ENCODE results near the gene CYB561.

Gene CYB561

GRCh38 chr17:63436523-63437110 lies 9.5 kb downstream of the CYB561 start:
- in situ Hi-C loops (cut with HindIII; ENCODE audit: low sequenced_read_pairs), result loop anchor here (25.0 kb wide), 1 partner anchor 151 kb away; no protein-coding TSS in a partner anchor

GRCh38 chr17:63435681-63436522 lies 10.2 kb downstream of the CYB561 start:
- in situ Hi-C loops (cut with HindIII; ENCODE audit: low sequenced_read_pairs), result loop anchor here (25.0 kb wide), 1 partner anchor 151 kb away; no protein-coding TSS in a partner anchor

GRCh38 chr17:63434951-63435571 lies 11.0 kb downstream of the CYB561 start:
- in situ Hi-C loops (cut with HindIII; ENCODE audit: low sequenced_read_pairs), result loop anchor here (25.0 kb wide), 1 partner anchor 152 kb away; no protein-coding TSS in a partner anchor

DNA sequence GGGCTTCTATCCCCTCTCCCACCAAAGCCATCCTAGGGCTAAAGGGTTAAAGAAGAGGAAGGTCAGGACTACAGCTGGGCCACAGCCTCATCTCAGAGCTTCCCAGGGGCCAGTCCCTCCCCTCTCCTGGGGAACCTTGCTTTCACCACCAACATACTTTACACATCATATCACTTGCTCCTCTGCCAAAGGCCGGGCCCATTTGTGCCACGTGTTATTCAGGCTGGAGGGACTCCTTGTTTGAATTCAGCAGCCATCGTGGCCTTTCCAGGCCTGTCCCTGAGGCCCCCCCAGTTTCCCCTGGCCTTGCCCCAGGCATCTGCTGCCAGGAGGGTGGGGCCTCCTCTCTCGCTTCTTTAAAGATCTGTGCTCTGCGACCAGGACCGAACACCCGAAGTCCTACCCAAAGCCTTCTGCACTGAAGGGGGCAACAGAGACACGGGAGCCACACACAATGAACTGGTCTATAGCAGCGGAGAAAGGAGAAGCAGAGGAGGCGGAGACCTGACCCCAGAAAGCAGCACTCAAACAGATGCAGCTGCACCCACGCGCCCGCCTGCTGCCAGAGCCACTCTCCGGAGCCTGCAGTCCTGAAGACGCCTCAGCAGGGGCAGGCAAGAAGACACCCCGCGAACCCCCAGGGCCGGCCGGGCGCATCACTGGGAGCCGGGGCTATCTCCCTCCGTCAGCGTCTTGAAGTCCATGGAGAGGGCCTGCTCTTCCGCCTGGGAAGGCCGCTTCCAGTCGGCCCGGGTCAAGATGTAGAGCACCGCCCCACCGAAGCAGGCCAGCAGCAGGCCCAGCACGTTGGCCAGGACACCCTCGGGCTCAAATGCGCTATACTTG lies 12.1 kb downstream of the CYB561 start:
- in situ Hi-C loops (cut with HindIII; ENCODE audit: low sequenced_read_pairs), result loop anchor here (25.0 kb wide), 1 partner anchor 153 kb away; no protein-coding TSS in a partner anchor

- in situ Hi-C loops (cut with HindIII; ENCODE audit: low sequenced_read_pairs), result loop anchor here (25.0 kb wide), 1 partner anchor 155 kb away; no protein-coding TSS in a partner anchor
Observed at GRCh38 chr17:63431939-63432804, 13.9 kb downstream of the CYB561 start.

DNA sequence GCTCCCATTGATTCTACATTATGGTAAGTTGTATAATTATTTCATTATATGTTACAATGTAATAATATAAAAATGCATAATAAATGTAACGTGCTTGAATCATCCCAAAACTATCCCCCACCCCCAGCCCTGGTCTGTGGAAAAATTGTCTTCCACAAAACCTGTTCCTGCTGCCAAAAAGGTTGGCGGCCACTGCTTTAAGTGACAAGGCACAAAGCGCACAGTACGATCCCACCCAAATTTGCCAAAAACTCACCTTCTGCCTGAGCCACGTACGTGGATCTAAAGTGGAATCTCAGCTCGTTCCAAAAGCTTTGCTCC lies 14.5 kb downstream of the CYB561 start:
- in situ Hi-C loops (cut with HindIII; ENCODE audit: low sequenced_read_pairs), result loop anchor here (25.0 kb wide), 1 partner anchor 156 kb away; no protein-coding TSS in a partner anchor

GRCh38 chr17:63430223-63430622 lies 15.9 kb downstream of the CYB561 start:
- in situ Hi-C loops (cut with HindIII; ENCODE audit: low sequenced_read_pairs), result loop anchor here (25.0 kb wide), 1 partner anchor 157 kb away; no protein-coding TSS in a partner anchor

GRCh38 chr17:63429766-63430165 lies 16.3 kb downstream of the CYB561 start:
- in situ Hi-C loops (cut with HindIII; ENCODE audit: low sequenced_read_pairs), result loop anchor here (5.0 to 25.0 kb wide), 2 partner anchors 53 to 158 kb away; no protein-coding TSS in a partner anchor

DNA sequence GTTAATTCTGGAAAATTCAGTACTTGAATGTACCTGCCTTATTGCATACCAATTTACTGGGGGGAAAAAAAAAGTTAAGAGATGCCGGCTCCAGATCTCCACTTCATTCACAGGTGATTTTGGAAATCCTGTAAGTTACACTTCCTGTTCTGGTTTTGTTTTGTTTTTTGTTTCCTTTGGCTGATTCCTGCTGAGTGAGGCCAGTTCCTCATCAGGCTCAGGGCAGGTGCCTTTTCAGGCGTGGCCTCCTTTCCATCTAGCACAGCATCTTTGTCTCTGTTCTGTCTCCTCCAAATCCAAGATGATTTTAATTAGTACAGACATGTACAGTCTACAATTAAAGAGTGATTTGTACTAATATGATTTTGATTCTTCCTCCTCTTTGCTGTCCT lies 19.2 kb downstream of the CYB561 start:
- in situ Hi-C loops (cut with HindIII; ENCODE audit: low sequenced_read_pairs), result loop anchor here (5.0 to 25.0 kb wide), 2 partner anchors 55 to 160 kb away; no protein-coding TSS in a partner anchor

DNA sequence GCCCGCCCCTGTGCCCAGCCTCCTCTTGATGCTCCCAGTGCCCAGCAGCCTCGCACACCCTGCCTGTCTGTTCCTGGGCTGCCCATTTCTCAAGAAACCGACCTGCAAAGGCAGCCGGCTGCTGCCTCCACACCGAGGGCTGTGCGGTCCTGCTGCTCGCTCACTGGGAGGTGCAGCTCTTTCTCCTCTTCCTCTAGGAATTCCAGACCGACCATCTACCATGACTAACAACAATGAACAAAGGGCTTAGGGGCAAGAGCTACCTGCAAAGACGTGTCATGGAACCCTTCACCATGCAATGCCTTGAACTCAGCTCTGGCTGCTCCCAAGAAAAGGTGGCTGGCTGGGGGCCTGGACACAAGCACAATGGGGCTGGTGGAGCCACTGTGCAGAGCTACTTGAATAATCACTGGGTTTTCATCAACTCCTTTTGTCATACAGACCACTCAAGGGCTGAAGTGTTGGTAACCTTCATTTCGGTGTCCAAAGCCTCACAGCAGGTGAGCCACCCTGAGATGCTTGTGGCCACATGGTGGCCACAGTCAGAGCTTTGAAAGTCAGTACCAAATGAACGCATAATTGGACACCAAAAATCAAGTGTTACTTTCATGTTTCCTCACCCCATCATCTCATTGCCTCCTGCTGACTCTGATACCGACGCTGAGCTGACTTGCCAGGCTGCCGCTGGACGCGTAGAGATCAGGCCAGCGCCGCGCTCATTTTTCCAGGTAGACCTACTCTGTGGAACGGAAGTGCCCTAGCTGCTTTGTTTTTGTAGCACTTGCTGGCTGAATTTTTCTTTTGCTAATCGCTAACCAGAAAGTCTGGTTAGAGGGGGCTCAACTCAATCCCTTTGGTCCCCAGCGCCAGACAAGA lies 19.8 kb downstream of the CYB561 start:
- in situ Hi-C loops (cut with HindIII; ENCODE audit: low sequenced_read_pairs), result loop anchor here (5.0 to 25.0 kb wide), 2 partner anchors 56 to 161 kb away; no protein-coding TSS in a partner anchor

DNA sequence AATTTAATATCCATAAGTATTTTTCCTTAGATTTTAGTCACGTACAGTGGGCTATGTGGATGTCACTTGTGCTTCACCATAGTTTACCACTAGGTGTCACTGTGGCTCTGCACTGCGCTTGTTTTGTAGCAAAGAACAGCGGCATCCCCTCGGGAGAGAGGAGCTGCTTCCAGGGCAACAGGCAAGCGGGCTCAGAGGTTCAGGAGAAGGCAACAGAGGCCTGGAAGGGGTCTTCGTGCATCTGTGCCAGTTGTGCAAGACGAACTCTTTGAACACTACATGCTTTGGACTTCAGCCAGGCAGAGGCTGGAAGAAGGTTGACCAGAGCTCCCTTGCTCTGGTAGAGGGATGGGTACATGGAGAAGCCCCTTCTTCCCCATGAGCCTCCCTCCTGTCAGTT lies 20.6 kb downstream of the CYB561 start:
- in situ Hi-C loops (cut with HindIII; ENCODE audit: low sequenced_read_pairs), result loop anchor here (5.0 to 25.0 kb wide), 2 partner anchors 57 to 162 kb away; no protein-coding TSS in a partner anchor

DNA sequence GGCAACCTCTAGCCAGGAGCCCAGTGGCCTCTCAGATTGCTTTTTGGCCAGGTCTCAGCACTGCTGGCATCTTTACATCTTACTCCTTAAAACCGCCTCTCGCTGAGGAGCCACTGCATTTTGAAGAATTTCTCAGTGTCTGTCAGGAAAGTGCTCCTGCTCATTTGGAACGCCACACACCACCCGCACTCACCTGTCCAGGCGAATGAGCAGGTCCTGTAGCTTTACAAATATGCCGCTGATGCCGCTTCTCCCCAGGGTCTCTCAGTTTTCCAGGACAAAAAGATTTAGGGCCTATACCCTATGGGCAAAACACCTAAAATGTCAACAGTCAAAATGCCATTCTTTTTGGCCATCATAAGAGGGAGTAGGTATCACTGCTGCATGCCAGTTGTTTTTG lies 22.1 kb downstream of the CYB561 start:
- in situ Hi-C loops (cut with HindIII; ENCODE audit: low sequenced_read_pairs), result no loop called here

DNA sequence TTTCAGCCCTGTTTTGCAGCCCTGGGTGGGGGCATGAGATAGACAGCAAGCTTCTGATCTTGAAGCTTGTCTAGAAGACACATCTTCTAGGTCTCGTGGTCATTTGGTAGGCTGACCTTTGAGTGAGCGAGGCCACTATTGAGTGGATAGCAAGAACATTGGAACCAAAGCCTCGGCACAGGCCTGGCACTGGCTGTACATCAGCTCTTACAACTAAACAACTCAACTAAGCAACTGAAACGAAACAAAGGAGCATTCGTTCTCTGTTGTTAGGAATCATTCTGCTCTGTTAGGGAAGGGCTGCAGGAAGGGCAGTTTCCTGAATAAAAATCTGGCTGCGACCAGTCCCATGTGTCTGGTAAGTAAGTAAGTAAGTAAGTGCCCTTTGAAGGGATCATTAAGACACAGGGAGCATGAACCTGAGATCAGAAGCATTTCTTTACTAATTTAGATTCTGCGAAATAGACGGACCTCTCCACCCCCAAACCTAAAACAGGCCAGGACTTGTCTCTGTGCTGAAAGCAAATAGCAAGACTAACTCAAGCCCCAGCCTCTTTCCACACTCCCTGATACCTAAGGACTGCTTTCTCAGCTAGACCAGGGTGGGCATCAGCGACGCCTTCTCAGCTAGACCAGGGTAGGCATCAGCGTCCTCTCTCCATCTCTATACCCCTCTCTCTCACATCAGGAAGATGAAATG lies 22.7 kb downstream of the CYB561 start:
- in situ Hi-C loops (cut with HindIII; ENCODE audit: low sequenced_read_pairs), result no loop called here

- in situ Hi-C loops (cut with HindIII; ENCODE audit: low sequenced_read_pairs), result no loop called here
Observed at GRCh38 chr17:63421681-63422645, 24.1 kb downstream of the CYB561 start.

DNA sequence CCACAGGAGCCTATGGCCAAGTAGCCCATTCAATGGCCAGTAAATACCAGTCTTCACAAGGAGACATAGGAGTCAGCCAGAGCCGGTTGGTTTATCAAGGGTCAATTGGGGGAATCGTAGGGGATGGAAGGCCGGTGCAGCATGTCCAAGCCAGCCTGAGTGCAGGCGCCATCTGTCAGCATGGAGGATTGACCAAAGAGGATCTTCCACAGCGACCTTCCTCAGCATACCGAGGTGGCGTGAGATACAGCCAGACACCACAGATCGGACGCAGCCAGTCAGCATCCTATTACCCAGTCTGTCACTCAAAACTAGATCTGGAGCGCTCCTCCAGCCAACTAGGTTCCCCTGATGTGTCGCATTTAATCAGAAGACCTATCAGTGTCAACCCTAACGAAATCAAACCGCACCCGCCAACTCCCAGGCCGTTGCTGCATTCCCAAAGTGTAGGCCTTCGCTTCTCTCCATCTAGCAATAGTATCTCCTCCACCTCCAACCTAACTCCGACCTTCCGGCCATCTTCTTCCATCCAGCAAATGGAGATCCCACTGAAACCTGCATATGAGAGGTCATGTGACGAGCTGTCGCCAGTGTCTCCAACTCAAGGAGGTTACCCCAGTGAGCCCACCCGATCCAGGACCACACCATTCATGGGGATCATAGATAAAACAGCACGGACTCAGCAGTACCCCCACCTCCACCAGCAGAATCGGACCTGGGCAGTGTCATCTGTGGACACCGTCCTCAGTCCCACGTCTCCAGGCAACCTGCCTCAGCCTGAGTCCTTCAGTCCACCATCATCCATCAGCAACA lies 25.0 kb downstream of the CYB561 start:
- in situ Hi-C loops (cut with HindIII; ENCODE audit: low sequenced_read_pairs), result no loop called here
